Glomerular visceral epithelial cell (primary cell): ENCODE results near the gene EEFSEC.
A peak's percentile ranks its signal among the peaks of the same experiment; 100 is the strongest.

ENCODE experiments used
- DNase-seq: peaks from one replicate; pipeline ENCODE4 v3.0.0-alpha.2; 2016; ENCODE audit errors: extremely low spot score

Gene EEFSEC

GRCh38 chr3:128217702-128218547 lies 64.6 kb downstream of the EEFSEC start:
- peak; percentile 56 for DNase-seq

- DNase-seq: no peak
These were observed 65.4 kb downstream of the EEFSEC start for GRCh38 chr3:128218548-128219257.

DNA sequence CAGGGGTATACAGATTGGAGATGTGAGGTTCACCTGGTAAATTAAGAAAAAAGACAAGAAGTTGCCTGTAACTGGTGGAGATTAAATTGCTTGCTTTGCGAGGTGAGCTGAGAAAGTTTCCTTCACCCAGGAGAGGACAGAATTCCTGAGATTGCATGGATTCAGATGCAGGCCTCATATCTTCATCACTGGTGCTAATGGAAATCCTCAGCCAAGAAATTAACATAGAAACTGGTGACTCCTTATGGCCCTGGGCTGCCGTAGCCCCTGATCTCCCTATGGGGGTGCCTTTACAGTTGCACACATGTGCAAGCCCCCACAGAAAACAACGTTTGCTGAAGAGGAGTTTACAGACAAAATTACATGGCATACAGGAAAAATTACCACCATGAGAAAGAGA lies 68.0 kb downstream of the EEFSEC start:
- no peak for DNase-seq

GRCh38 chr3:128222796-128223385 lies 69.6 kb downstream of the EEFSEC start:
- DNase-seq: no peak

DNA sequence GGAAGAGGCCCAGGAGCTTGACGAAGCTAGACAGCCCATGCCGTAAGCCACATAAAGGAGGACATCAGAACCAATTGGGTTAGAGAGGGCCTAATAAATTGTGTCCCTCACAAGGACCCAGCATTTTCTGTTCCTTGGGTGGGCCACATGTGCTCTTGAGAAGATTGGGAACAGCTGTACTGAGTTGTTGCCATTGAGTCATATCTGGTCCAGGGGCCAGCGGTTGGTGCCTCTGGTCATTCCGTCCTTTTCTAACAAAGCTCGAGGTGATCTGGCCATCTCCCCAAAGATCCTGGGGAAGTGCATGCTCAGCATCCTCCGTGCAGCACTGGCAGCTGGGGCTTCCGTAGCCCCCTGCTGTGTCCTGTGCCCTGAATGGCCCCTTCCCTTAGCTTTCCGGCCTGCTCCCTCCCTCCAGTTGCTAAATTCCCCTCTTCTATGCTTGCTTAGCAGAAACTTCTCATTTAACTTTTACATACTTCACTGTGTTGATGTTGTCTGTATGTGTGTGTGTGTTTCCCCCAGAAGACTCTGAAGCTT lies 73.0 kb downstream of the EEFSEC start:
- no peak for DNase-seq

GRCh38 chr3:128226795-128227395 lies 73.6 kb downstream of the EEFSEC start:
- peak; percentile 21 for DNase-seq

GRCh38 chr3:128227507-128227906 lies 74.2 kb downstream of the EEFSEC start:
- DNase-seq: no peak

DNA sequence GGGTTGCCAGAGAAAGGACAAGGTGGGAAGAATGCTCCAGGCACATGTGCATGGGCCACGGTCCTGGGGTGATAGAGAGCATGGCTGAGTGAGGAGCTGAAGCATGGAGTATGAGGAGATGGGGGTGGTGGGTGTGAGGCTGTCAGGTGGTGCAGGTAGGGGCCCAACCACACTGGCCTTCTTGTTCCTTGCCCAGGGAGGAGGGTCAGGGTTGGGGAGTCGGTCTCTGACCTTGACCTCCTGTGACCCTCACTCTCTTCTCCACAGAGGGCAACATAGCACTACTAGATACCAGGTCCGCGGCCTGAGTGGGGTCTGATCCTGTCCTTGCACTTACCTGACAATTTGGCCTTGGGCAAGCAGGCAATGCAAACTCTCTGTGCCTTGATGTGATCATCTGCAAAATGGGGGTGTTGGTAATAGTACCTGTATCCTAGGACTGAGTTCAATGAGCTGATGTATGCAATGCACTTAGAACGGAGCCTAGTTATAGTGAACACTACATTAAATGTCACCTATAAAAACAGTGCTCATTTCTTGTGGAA lies 75.2 kb downstream of the EEFSEC start:
- DNase-seq: no peak

DNA sequence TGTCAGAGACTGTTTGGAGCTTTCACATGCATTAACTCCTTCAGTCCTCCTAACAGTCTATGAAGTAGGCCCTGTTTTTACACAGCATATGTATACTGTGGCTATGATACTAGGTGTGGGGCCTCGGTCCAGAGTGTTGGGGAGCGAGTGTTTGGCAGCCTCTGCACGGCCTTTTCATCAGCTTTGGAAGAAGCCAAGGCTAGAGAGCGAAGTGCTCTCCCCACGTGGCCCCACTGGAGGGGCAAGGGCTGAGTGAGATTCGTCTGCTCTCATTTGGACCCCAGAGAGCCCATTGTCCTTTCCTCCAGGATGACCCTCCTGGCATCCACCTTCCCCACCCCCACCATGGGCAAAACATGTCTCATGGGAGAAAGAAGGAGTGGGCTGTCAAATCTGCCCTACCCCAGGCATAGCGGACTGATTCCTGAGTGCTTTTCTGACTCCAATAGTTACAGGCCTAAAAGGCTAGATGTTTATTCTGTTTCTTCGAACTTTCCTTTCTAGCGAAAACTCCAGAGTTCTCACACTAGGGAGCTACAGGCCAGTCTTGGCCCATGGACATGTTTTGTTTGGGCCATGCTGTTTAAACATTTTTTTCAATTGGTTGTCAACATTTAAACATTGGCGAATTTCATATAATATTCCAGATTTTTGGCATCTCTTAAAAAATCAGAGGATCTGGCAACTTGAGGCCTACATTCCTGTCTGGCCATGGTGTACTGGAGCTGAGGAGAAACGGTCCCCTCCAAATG lies 76.0 kb downstream of the EEFSEC start:
- no peak for DNase-seq

DNA sequence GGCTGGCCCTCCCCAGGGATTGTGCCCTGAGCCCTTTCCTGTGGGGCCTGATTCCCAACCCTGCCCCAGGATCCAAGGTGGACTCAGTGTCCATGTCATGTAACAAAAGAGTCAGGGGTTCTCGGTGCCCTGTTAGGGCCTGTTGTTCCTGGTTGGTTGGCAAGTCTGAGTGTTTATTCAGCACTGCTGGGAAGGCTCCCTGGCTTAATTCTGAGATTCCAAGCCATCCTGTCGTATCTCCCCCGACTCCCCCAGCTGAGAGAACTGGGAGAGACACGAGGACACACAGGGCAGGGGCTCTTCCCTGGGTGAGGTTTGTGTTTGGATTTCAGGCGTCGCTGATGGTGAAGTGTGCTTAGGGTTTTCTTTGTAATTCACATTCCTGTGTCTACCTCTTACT lies 78.3 kb downstream of the EEFSEC start:
- no peak for DNase-seq

DNA sequence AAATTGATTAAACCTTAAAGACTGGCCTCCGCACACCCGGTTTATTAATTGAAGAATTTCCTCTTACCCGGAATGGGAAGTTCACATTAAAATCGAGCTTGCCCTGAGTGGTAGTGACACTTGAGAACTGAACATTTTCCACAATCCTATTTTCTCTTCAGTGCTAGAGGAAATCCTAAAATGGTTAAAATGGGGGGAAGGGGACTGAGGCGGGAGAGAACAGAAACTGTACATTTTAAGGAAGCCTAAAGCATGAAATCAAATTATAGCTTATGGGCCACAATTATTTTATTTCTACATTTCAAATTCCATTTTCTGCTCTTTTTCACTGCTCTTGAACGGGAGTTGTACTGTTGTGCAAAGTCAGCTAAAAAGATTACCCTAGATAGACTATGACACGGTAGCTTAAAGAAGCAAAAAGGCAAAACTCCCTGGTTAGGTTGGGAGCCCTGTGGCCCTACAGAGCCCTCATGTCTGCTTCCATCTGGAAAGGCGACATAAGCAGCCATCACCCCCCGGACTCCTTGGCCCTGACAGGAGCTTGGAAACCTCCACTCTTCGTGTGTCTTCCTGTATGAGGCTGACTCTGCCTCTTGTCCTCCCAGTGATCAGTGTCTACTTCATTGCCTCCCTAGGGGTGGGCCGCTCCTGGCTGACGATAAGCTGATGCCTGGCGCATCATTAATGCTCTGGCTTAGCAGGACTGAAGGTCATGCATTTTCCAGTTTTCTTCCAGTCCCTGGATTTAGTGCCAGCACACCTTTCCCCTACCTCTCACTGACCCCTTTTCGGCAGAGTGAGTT lies 79.3 kb downstream of the EEFSEC start:
- DNase-seq: no peak

DNA sequence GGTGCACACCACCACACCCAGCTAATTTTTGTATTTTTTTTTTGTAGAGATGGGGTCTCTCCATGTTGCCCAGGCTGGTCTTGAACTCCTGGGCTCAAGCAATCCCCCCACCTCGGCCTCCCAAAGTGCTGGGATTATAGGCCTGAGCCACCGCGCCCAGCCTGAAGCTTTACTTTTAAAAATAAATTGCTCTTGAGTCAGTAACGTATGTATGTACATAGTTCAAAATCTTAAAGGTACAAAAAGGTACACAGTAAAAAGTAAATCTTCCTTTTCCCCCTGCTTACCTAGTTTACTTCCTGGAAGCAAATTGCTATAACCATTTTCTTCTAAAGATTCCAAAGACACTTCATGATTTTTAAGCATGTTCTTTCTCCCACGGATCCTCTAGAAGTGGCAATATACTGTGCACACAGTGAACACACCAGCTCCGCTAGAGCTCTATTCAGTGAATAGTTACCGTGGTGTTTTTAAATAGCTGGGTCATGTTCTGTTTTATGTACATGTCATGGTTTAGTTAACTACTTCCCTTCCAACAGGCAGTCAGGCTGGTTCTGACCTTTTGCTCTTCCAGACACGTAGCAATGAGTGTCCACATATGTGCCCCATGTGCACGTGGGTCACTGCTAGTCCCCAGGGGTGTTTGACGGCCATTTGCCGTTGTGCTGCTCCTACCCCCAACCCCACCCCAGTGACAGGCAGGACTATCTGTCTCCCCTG lies 82.1 kb downstream of the EEFSEC start:
- DNase-seq: no peak

- DNase-seq: no peak
These were observed 83.4 kb downstream of the EEFSEC start for GRCh38 chr3:128236657-128237056.

DNA sequence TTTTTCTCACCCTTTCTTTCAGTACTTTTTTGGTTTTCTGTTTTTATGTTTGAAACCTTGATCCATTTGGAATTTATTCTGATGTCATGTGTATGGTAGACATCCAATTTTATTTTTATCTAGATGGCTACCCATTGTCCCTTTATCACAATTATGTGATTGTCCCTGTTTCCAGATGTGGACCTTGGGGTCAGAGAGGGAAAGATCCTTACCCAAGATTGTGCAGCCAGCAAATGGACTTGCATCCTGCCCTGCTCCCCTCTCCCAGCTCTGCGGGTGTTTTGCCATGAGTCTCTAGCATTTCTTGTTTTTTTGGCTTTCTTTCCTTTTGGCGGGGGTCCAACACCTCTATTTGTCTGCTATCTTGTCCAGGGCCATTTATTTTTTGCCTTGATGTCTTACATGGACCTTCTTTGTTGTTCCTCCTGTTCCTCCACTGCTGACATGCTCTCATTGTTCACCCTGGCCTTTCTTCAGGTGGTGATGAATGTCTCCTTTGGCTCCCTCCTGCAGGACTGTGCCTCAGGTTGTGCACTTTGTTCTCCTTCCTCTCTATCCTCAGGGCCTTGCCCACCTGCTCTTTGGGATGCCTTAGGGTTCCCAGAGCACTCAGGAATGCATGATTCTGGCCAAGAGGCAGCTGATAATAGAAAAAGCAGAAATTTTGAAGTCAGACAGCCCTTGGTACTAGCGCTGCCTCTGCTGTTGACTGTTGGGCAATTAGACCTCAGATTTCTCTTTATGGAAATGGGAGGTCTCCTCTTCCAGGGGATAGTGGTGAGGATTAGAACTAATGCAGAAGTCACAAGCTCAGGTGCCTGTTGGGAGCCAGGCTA lies 84.3 kb downstream of the EEFSEC start:
- no peak for DNase-seq

- DNase-seq: no peak
These were observed 84.9 kb downstream of the EEFSEC start for GRCh38 chr3:128238184-128238489.

- no peak for DNase-seq
These were observed 86.0 kb downstream of the EEFSEC start for GRCh38 chr3:128239304-128239703.

DNA sequence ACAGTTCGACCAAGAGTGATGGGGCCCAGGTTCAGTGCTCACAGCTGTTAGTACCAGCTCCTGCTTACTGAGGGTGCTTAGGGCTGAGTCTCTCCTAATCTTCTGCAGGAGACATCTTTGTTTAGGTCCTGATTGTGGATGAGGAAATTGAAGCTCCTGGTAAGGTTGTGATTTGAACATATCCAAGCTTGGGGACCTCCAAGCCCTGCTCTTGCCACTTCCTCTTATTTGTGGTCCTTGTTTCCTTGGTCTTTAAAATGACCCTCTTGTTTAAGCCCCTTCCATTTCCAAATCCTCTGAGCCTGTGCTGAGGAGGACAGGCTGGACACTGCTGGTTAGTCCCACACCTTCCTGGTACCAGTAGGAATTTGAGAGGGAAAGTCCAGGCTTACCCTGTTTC lies 87.0 kb downstream of the EEFSEC start:
- no peak for DNase-seq

GRCh38 chr3:128241741-128242140 lies 88.5 kb downstream of the EEFSEC start:
- no peak for DNase-seq
